Endothelial cell (in vitro differentiated cells): ENCODE data around the gene ANKRD26. TPM values are rescaled to one million over a fixed set of nuclear protein-coding genes. Genes with fewer than 3 reads are reported as not detected.
"Not testable (repeated sequence)": the region's sequence is repeated elsewhere in the genome, so short reads cannot be mapped to it uniquely, and the experiment has no call there.

ENCODE experiments used
- DNase-seq: peaks from one replicate; pipeline ENCODE4 v3.0.0; 2021; ENCODE audit warnings: low spot score
- H3K27ac Mint-ChIP-seq: one replicate; pipeline ENCODE4 v1.8.0; 2021; ENCODE audit warnings: mixed read lengths, inconsistent platforms; ENCODE audit not compliant: unreplicated experiment
- H3K27me3 Mint-ChIP-seq: one replicate; pipeline ENCODE4 v1.8.0; 2021; ENCODE audit warnings: mild to moderate bottlenecking, moderate library complexity, mixed read lengths, inconsistent platforms; ENCODE audit not compliant: unreplicated experiment
- H3K36me3 Mint-ChIP-seq: one replicate; pipeline ENCODE4 v1.8.0; 2021; ENCODE audit warnings: mild to moderate bottlenecking, low read depth, mixed read lengths, inconsistent platforms; ENCODE audit not compliant: unreplicated experiment
- H3K4me1 Mint-ChIP-seq: one replicate; pipeline ENCODE4 v1.8.0; 2021; ENCODE audit warnings: mild to moderate bottlenecking, mixed read lengths, inconsistent platforms; ENCODE audit not compliant: unreplicated experiment
- H3K4me3 Mint-ChIP-seq: one replicate; pipeline ENCODE4 v1.8.0; 2021; ENCODE audit warnings: mild to moderate bottlenecking, mixed read lengths, inconsistent platforms; ENCODE audit not compliant: unreplicated experiment
- H3K9me3 Mint-ChIP-seq: one replicate; pipeline ENCODE4 v1.8.0; 2021; ENCODE audit warnings: mixed read lengths, inconsistent platforms; ENCODE audit not compliant: unreplicated experiment
- CTCF ChIP-seq: fragments of 200-600 bp; sonication (generic); IDR thresholded peaks from one replicate; pipeline ENCODE4 v1.5.0; 2021; ENCODE audit warnings: antibody characterized with exemption; ENCODE audit not compliant: unreplicated experiment
- total RNA-seq: library from RNA; stranded (reverse); fragmentation: NEBNext Ultra II Directional; extraction: Animal tissue kit (Norgen Biotek cat#: 25700); gene quantifications from one replicate; pipeline ENCODE4 v1.2.1, GENCODE V29; 2021; ENCODE audit not compliant: unreplicated experiment

The ANKRD26 gene
- total RNA-seq, 1 donor from 2014 or later, result 12.5 TPM

- Mint-ChIP-seq H3K9me3 (no peaks in the 10 kb centered on the region), H3K36me3 (no peaks in the 10 kb centered on the region), H3K27ac (no peak overlapping the region), H3K4me1 (no peaks in the 10 kb centered on the region), H3K4me3 (no peak overlapping the region), H3K27me3 (no peaks in the 10 kb centered on the region)
- DNase-seq, result no peak
- TF ChIP-seq CTCF, result no peak
Measured at GRCh38 chr10:27052656-27053055, 47.6 kb downstream of the ANKRD26 start.

DNA sequence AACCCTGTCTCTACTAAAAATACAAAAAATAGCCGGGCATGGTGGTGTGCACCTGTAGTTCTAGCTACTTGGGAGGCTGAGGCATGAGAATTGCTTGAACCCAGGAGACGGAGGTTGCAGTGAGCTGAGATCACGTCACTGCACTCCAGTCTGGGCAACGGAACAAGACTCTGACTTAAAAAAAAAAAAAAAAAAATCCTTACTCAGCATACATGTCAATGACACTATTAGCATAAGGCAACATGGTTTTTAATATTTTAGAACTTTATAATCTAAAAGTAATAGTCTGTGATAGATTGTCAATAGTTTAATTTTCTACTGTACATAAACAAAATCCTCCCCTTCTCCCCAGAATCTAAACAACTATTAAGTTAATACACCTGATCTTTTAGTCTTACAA, 55.0 kb downstream of the ANKRD26 start:
- not testable (repeated sequence) for H3K4me3 Mint-ChIP-seq, DNase-seq, H3K36me3 Mint-ChIP-seq, H3K27me3 Mint-ChIP-seq, H3K27ac Mint-ChIP-seq, H3K9me3 Mint-ChIP-seq
- peaks cover 19% of the 10 kb centered on the region for H3K4me1 Mint-ChIP-seq

GRCh38 chr10:27041196-27041595, 59.1 kb downstream of the ANKRD26 start:
- Mint-ChIP-seq H3K9me3 (no peaks in the 10 kb centered on the region), H3K27me3 (no peaks in the 10 kb centered on the region), H3K36me3 (peaks cover 9% of the 10 kb centered on the region), H3K4me1 (peaks cover 24% of the 10 kb centered on the region), H3K4me3 (no peak overlapping the region), H3K27ac (peak overlapping the region; percentile 99)
- DNase-seq, result no peak
- no peak for TF ChIP-seq CTCF

- TF ChIP-seq CTCF, result no peak
Measured at GRCh38 chr10:27038168-27038567, 62.1 kb downstream of the ANKRD26 start.

DNA sequence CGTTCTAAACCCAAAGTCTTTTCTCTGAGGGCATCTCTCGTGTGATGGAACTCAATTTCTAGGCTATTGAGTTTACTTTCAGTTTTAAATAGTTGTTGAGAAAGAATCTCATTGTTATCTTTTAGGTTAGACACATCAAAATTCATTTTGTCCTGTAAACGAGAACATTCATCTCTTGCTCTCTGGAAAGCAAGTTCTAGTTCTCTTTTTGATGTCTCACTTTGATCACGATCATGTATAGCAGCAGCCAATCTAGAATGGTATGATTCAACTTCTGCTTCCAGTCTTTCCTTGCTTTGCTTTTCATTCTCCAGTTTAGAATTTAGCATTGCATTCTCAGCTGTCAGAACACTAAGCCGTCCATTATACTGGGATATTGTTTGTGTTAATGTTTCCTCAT, 65.1 kb downstream of the ANKRD26 start:
- Mint-ChIP-seq H3K27me3 (no peaks in the 10 kb centered on the region), H3K27ac (no peak overlapping the region), H3K4me1 (peaks cover 10% of the 10 kb centered on the region), H3K4me3 (no peak overlapping the region), H3K9me3 (no peaks in the 10 kb centered on the region), H3K36me3 (peaks cover 2% of the 10 kb centered on the region)
- TF ChIP-seq CTCF, result no peak
- DNase-seq, result no peak

More at GRCh38 chr10:27038168-27038567, 62.1 kb downstream of the ANKRD26 start:
- Mint-ChIP-seq H3K4me3 (no peak overlapping the region), H3K4me1 (peaks cover 29% of the 10 kb centered on the region), H3K27me3 (no peaks in the 10 kb centered on the region), H3K27ac (no peak overlapping the region), H3K9me3 (no peaks in the 10 kb centered on the region), H3K36me3 (peaks cover 9% of the 10 kb centered on the region)
- no peak for DNase-seq

- Mint-ChIP-seq H3K27ac (no peak overlapping the region), H3K4me1 (peaks cover 7% of the 10 kb centered on the region), H3K4me3 (no peak overlapping the region), H3K9me3 (no peaks in the 10 kb centered on the region), H3K27me3 (no peaks in the 10 kb centered on the region), H3K36me3 (no peaks in the 10 kb centered on the region)
- TF ChIP-seq CTCF, result no peak
- DNase-seq, result no peak
Measured at GRCh38 chr10:27030060-27030459, 70.2 kb downstream of the ANKRD26 start.
